Smooth muscle cell (in vitro differentiated cells): ENCODE measurements around the gene ARHGAP10. TPM values are rescaled to one million over a fixed set of nuclear protein-coding genes. Genes with fewer than 3 reads are reported as not detected.

Experiments
- DNase-seq: peaks from one replicate; lab custom pipeline; 2025; ENCODE audit not compliant: unreplicated experiment; lab: John Stamatoyannopoulos, UW
- H2AFZ ChIP-seq: fragments of 200-600 bp; sonication (generic); 2 replicates; pipeline ENCODE4 v1.6.0; 2016; ENCODE audit warnings: antibody characterized with exemption, low read depth, mild to moderate bottlenecking
- H3F3A ChIP-seq: fragments of 200-600 bp; sonication (generic); 2 replicates; pipeline ENCODE4 v1.6.0; 2017; ENCODE audit warnings: antibody characterized with exemption, low read depth
- H3K27ac ChIP-seq: fragments of 200-600 bp; sonication (generic); 2 replicates; pipeline ENCODE4 v1.5.1; 2016; ENCODE audit warnings: low read depth, mild to moderate bottlenecking
- H3K27me3 ChIP-seq: fragments of 200-600 bp; sonication (generic); 2 replicates; pipeline ENCODE4 v1.6.1; 2016; ENCODE audit warnings: low read depth, mild to moderate bottlenecking
- H3K36me3 ChIP-seq: fragments of 200-600 bp; sonication (generic); 2 replicates; pipeline ENCODE4 v1.5.1; 2016; ENCODE audit warnings: low read depth
- H3K4me1 ChIP-seq: fragments of 200-600 bp; sonication (generic); 2 replicates; pipeline ENCODE4 v1.5.1; 2016; ENCODE audit warnings: low read depth
- H3K4me2 ChIP-seq: fragments of 200-600 bp; sonication (generic); 2 replicates; pipeline ENCODE4 v1.6.0; 2016; ENCODE audit warnings: mild to moderate bottlenecking
- H3K4me3 ChIP-seq: fragments of 200-600 bp; sonication (generic); 2 replicates; pipeline ENCODE4 v1.5.1; 2016; ENCODE audit warnings: mild to moderate bottlenecking
- H3K79me2 ChIP-seq: fragments of 200-600 bp; sonication (generic); 2 replicates; pipeline ENCODE4 v1.6.0; 2016; ENCODE audit warnings: low read depth, mild to moderate bottlenecking
- H3K9ac ChIP-seq: fragments of 200-600 bp; sonication (generic); 2 replicates; pipeline ENCODE4 v1.6.0; 2016; ENCODE audit warnings: low read depth
- H3K9me3 ChIP-seq: fragments of 200-600 bp; sonication (generic); replicated peaks from 2 replicates; pipeline ENCODE4 v1.5.1; 2016; ENCODE audit warnings: low read depth
- H4K20me1 ChIP-seq: fragments of 200-600 bp; sonication (generic); 2 replicates; pipeline ENCODE4 v1.6.0; 2016; ENCODE audit warnings: low read depth
- CTCF ChIP-seq: fragments of 200-600 bp; sonication (generic); IDR thresholded peaks from 2 replicates; pipeline ENCODE4 v1.5.1; 2017; ENCODE audit warnings: borderline replicate concordance, mild to moderate bottlenecking, antibody characterized with exemption; ENCODE audit not compliant: insufficient read depth, poor library complexity, severe bottlenecking
- WGBS: methylation state at CpG from one replicate; pipeline ENCODE4 v1.1.7; 2016; ENCODE audit warnings: low lambda C conversion rate; 5-methylcytosine and 5-hydroxymethylcytosine counted together
- microRNA-seq: library from miRNA; unstranded; fragments of <30 nt; microRNA quantifications from one replicate; pipeline ENCODE4, GENCODE V29; 2016; ENCODE audit warnings: borderline number of aligned reads
- polyA plus RNA-seq: library from polyadenylated mRNA; unstranded; fragments of >200 nt; fragmentation: Nextera tagmentation; extraction: Ambion mirVana; gene quantifications from 2 replicates; pipeline ENCODE4 v1.2.1, GENCODE V29; 2016
- small RNA-seq: library from RNA; depleted of rRNA; stranded (forward); fragments of <200 nt; gene quantifications from one replicate; pipeline ENCODE3, GENCODE V24; 2014
- total RNA-seq: library from RNA; depleted of rRNA; stranded (reverse); fragments of >200 nt; gene quantifications from 2 replicates; pipeline ENCODE4 v1.2.3, GENCODE V29; 2014

Gene ARHGAP10
- total and polyA plus RNA-seq, 2 experiments from 2014 or later: 6.2 to 11.6 TPM

DNA sequence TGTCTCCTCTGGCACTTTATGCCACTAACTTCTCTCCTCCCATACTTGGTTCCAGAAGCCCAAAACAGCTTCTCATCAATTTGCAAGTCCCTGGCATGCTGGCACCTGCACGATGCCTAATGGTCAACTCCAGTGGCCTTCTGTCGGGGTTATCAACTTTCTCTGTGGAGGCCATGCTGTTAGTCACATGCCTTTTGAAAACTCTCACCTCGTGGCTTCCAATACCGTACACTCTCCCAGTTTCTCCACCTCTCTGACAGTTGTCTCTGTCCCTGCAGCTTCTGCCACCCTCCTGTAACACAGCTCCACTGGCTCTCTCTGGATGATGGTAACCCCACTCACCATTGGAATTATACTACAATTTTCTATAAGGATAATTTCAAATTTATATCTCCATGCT, 386.3 kb downstream of the ARHGAP10 start:
- Histone ChIP-seq H3K79me2 (no peaks in the 10 kb centered on the region), H3K27ac (no peak overlapping the region), H3K9me3 (peaks cover 4% of the 10 kb centered on the region), H3K4me2 (no peak overlapping the region), H3K9ac (no peak overlapping the region), H3K27me3 (no peaks in the 10 kb centered on the region), H4K20me1 (no peaks in the 10 kb centered on the region), H3K4me3 (no peak overlapping the region), H3K36me3 (no peaks in the 10 kb centered on the region), H3F3A (no peaks in the 10 kb centered on the region), H2AFZ (no peak overlapping the region), H3K4me1 (peaks cover 5% of the 10 kb centered on the region)
- no peak for TF ChIP-seq CTCF
- no peak for DNase-seq
- WGBS: 99% methylated on average over 4 of the region's 4 CpGs

DNA sequence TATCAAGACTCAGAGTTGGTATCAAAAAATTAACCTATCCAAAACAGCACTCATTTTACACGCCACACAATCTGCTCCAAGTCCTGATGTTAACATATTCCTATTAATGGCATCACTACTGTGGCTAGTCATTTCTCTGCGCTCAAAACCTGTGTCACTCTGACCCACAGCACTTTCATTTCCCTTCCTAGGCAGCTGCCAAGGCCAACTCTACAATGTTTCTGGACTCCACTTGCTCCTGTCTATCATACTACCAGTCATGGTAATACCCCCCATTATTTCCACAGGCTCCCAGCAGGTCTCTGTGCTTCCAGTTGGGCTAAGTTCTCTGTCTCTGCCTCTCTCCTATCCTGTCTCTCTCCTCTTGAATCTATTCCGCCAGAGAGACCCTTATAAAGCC, 386.7 kb downstream of the ARHGAP10 start:
- no peaks in the 10 kb centered on the region for H3K27me3 ChIP-seq
- no peaks in the 10 kb centered on the region for H3F3A ChIP-seq
- peaks cover 4% of the 10 kb centered on the region for H3K9me3 ChIP-seq
- no peaks in the 10 kb centered on the region for H3K36me3 ChIP-seq
- H3K9ac ChIP-seq: no peak overlapping the region
- no peak for TF ChIP-seq CTCF
- no peak overlapping the region for H2AFZ ChIP-seq
- 98% methylated on average over 3 of the region's 3 CpGs for WGBS
- no peak for DNase-seq
- H4K20me1 ChIP-seq: no peaks in the 10 kb centered on the region
- no peaks in the 10 kb centered on the region for H3K79me2 ChIP-seq
- no peak overlapping the region for H3K4me2 ChIP-seq
- no peak overlapping the region for H3K27ac ChIP-seq
- H3K4me1 ChIP-seq: peaks cover 5% of the 10 kb centered on the region
- no peak overlapping the region for H3K4me3 ChIP-seq

- H3K36me3 ChIP-seq: no peaks in the 10 kb centered on the region
- H3K9ac ChIP-seq: no peak overlapping the region
- no peak for TF ChIP-seq CTCF
- peaks cover 5% of the 10 kb centered on the region for H3K4me1 ChIP-seq
- no peaks in the 10 kb centered on the region for H3K27me3 ChIP-seq
- no peak for DNase-seq
- no peaks in the 10 kb centered on the region for H3K79me2 ChIP-seq
- no peaks in the 10 kb centered on the region for H3F3A ChIP-seq
- H4K20me1 ChIP-seq: no peaks in the 10 kb centered on the region
- no peak overlapping the region for H3K27ac ChIP-seq
- H2AFZ ChIP-seq: no peak overlapping the region
- peaks cover 10% of the 10 kb centered on the region for H3K9me3 ChIP-seq
- no peak overlapping the region for H3K4me3 ChIP-seq
- H3K4me2 ChIP-seq: no peak overlapping the region
- 93% methylated on average over 3 of the region's 3 CpGs for WGBS
Observed at GRCh38 chr4:148120216-148120615, 388.3 kb downstream of the ARHGAP10 start.

Small RNA genes within 50 kb of the gene (microRNA-seq; reads per million reads assigned to microRNA genes)
- not detected for gene MIR4799

Small RNA genes within 50 kb of the gene (small RNA-seq; reads per million reads assigned to genes)
- not detected for gene MIR4799
- not detected for gene RN7SL254P
- gene RNA5SP165: not detected

Other genes with a start within 250 kb of the ARHGAP10 start
- gene TMEM184C, start 114.7 kb upstream of the ARHGAP10 start, total RNA-seq: 33.2 and 40.4 TPM in 2 replicates
- 17.2 and 21.6 TPM in 2 replicates for gene TMEM184C, start 114.7 kb upstream of the ARHGAP10 start, polyA plus RNA-seq
- 6.4 and 10.6 TPM in 2 replicates for gene PRMT9, start 47.9 kb upstream of the ARHGAP10 start, total RNA-seq
- 4.9 and 5.5 TPM in 2 replicates for gene PRMT9, start 47.9 kb upstream of the ARHGAP10 start, polyA plus RNA-seq